ENCODE measurements around the gene GDPD4. TPM values are rescaled to one million over a fixed set of nuclear protein-coding genes. Genes with fewer than 3 reads are reported as not detected.

The GDPD4 gene
- total and polyA plus RNA-seq, 9 of the 15 experiments (the other 6 are each of a cell fraction or from before 2014, with no cell fraction given), result 0.40 TPM; not detected in 8

- TF ChIP-seq GABPB2 (CRISPR knock-in tag; conservative IDR thresholded peaks at IDR 0.05) (no peak), ZBTB8A (IDR thresholded peaks at IDR 0.05; ENCODE audit: partially characterized antibody) (no peak), SMARCA4 (IDR thresholded peaks at IDR 0.05) (no peak), COPS2 (conservative IDR thresholded peaks at IDR 0.05) (no peak), FOXJ2 (tag; IDR thresholded peaks at IDR 0.05) (no peak)
These were observed 124.5 kb downstream of the GDPD4 start (continued) for GRCh38 chr11:77176996-77177395.

GRCh38 chr11:77175869-77176539, 125.5 kb downstream of the GDPD4 start:
- peak; percentile 17; the same call in 1 of the 3 replicates for ATAC-seq
- Histone ChIP-seq H3K4me1 (replicated peaks in 1 of 2; ENCODE audit: control insufficient read depth in 2 of 2, insufficient read depth in 2 of 2, low read length in 2 of 2) (peaks cover 6 to 17% of the 10 kb centered on the region in 2 experiments; a peak in 4 of 5 replicates), H3K9me1 (ENCODE audit: control insufficient read depth, insufficient read depth, low read length) (peaks cover 2% of the 10 kb centered on the region), H3K9ac (ENCODE audit: insufficient read depth in 1 of 2, low read depth in 2 of 2, low read length in 2 of 2) (no peak overlapping the region), H3K27ac (ENCODE audit: extremely low read depth, low read depth, low read length) (no peak overlapping the region), H4K20me1 (replicated peaks; ENCODE audit: control insufficient read depth, insufficient read depth, low read length) (no peaks in the 10 kb centered on the region), H2AFZ (ENCODE audit: low read depth, low read length) (no peak overlapping the region), H3K4me3 (no peak overlapping the region), H3K27me3 (ENCODE audit: control insufficient read depth in 2 of 2, insufficient read depth in 2 of 2, low read length in 2 of 2) (peaks cover 4 to 56% of the 10 kb centered on the region in 2 experiments; a peak in 3 of 5 replicates), H3K4me2 (ENCODE audit: insufficient read depth, low read length) (no peak overlapping the region), H3K79me2 (ENCODE audit: control insufficient read depth, insufficient read depth, low read length) (no peaks in the 10 kb centered on the region), H3K9me3 (replicated peaks; ENCODE audit: control insufficient read depth, insufficient read depth, low read depth, low read length) (no peaks in the 10 kb centered on the region), H3K36me3 (ENCODE audit: control insufficient read depth, insufficient read depth, low read length) (no peaks in the 10 kb centered on the region)
- BruUV-seq (replicated peaks), result no TSS peak
- no peak for FAIRE-seq
- 2% methylated on average over 12 of the region's 12 CpGs for WGBS (ENCODE audit: insufficient coverage, low coverage, missing lambda C conversion rate)
- POLR2A ChIA-PET, result interaction anchor here (1.1 kb wide), 1 partner anchor 8 kb away, joined by 3 read pairs; no protein-coding TSS in a partner anchor
- CTCF ChIA-PET (ENCODE audit: low intra/inter-chr PET ratio), result no interaction called here
- in situ Hi-C loops (cut with MboI), result no loop called here
- no peak for DNase-seq (ENCODE audit: extremely low read depth in 1 of 4, low spot score in 3 of 4)
- intact Hi-C loops (cut with micrococcal nuclease), result no loop called here
- TF ChIP-seq ZNF436 (CRISPR knock-in tag; IDR thresholded peaks at IDR 0.05) (no peak), RFX5 (IDR thresholded peaks at IDR 0.05; ENCODE audit: low read depth, low read length) (no peak), PRPF4 (IDR thresholded peaks at IDR 0.05; ENCODE audit: insufficient read depth, low read depth, low read length, poor library complexity, severe bottlenecking) (no peak), XRCC4 (IDR thresholded peaks at IDR 0.05; ENCODE audit: extremely low read depth, insufficient read depth, insufficient read length) (no peak), CCNT2 (IDR thresholded peaks at IDR 0.05; ENCODE audit: borderline replicate concordance, extremely low read depth, insufficient read length, low read depth, low read length) (no peak), ETV6 (IDR thresholded peaks at IDR 0.05; ENCODE audit: borderline replicate concordance in 1 of 2, low read depth in 2 of 2, low read length in 1 of 2) (no peak), ETV6 (CRISPR knock-in tag; IDR thresholded peaks at IDR 0.05; ENCODE audit: borderline replicate concordance) (no peak), NBN (IDR thresholded peaks at IDR 0.05; ENCODE audit: low read depth) (no peak), ZNF583 (CRISPR knock-in tag; IDR thresholded peaks at IDR 0.05) (no peak), ZSCAN32 (CRISPR knock-in tag; IDR thresholded peaks at IDR 0.05) (no peak), CAMTA2 (CRISPR knock-in tag; conservative IDR thresholded peaks at IDR 0.05) (no peak), ZC3H8 (IDR thresholded peaks at IDR 0.05) (no peak), OTX1 (CRISPR knock-in tag; IDR thresholded peaks at IDR 0.05) (no peak), GABPA (tag; conservative IDR thresholded peaks at IDR 0.05; ENCODE audit: low read depth) (no peak), PREB (CRISPR knock-in tag; IDR thresholded peaks at IDR 0.05) (no peak)
- TF ChIP-seq, protein P1, sequence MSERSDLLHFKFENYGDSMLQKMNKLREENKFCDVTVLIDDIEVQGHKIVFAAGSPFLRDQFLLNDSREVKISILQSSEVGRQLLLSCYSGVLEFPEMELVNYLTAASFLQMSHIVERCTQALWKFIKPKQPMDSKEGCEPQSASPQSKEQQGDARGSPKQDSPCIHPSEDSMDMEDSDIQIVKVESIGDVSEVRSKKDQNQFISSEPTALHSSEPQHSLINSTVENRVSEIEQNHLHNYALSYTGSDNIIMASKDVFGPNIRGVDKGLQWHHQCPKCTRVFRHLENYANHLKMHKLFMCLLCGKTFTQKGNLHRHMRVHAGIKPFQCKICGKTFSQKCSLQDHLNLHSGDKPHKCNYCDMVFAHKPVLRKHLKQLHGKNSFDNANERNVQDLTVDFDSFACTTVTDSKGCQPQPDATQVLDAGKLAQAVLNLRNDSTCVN (CRISPR knock-in tag; IDR thresholded peaks at IDR 0.05), result no peak
